Keratinocyte (primary cell): ENCODE data around the gene SORT1. TPM values are rescaled to one million over a fixed set of nuclear protein-coding genes. Genes with fewer than 3 reads are reported as not detected.

Experiments used
- DNase-seq: peaks from one replicate; pipeline ENCODE4 v3.0.0-alpha.2; 2011; ENCODE audit warnings: low read depth, missing footprints, low spot score
- FAIRE-seq: peaks from 2 replicates; lab custom pipeline; 2011; peaks lifted over from hg19 to GRCh38; lab: Jason Lieb, UNC
- H2AFZ ChIP-seq: 2 replicates; pipeline ENCODE4 v1.6.0; 2012; ENCODE audit warnings: low read length, control low read depth, inconsistent platforms; ENCODE audit not compliant: control insufficient read depth
- H3K27ac ChIP-seq: 2 replicates; pipeline ENCODE4 v1.5.1; 2011; ENCODE audit warnings: low read length; ENCODE audit not compliant: control insufficient read depth, insufficient read depth
- H3K27me3 ChIP-seq: 3 replicates; pipeline ENCODE4 v1.6.0; 2011; ENCODE audit warnings: low read length; ENCODE audit not compliant: control insufficient read depth, insufficient read depth; ENCODE audit errors: extremely low read depth
- H3K36me3 ChIP-seq, 2 experiments: 2 replicates in 1 of 2; 3 replicates in 1 of 2; pipeline ENCODE4 v1.5.1; 2011; ENCODE audit warnings: low read length in 2 of 2, mild to moderate bottlenecking in 1 of 2; ENCODE audit not compliant: control insufficient read depth in 2 of 2, insufficient read depth in 2 of 2; ENCODE audit errors: extremely low read depth in 1 of 2
- H3K4me1 ChIP-seq: 3 replicates; pipeline ENCODE4 v1.5.1; 2011; ENCODE audit warnings: low read length; ENCODE audit not compliant: control insufficient read depth, insufficient read depth; ENCODE audit errors: extremely low read depth
- H3K4me2 ChIP-seq: 3 replicates; pipeline ENCODE4 v1.6.0; 2011; ENCODE audit warnings: low read depth, low read length; ENCODE audit not compliant: control insufficient read depth, insufficient read depth; ENCODE audit errors: extremely low read depth
- H3K4me3 ChIP-seq, 3 experiments: fragments of 200-600 bp in 1 of 3; sonication (generic) in 1 of 3; 2 replicates in 2 of 3; 3 replicates in 1 of 3; pipeline ENCODE4 v1.5.1; 2011 to 2016; ENCODE audit warnings: low read length in 3 of 3, mild to moderate bottlenecking in 3 of 3, control low read depth in 2 of 3, inconsistent platforms in 1 of 3, low read depth in 1 of 3, mixed read lengths in 1 of 3, mixed run types in 1 of 3, moderate library complexity in 1 of 3; ENCODE audit not compliant: control insufficient read depth in 2 of 3, insufficient read depth in 2 of 3; ENCODE audit errors: extremely low read depth in 1 of 3
- H3K79me2 ChIP-seq: 2 replicates; pipeline ENCODE4 v1.6.0; 2012; ENCODE audit warnings: low read length; ENCODE audit not compliant: control insufficient read depth, insufficient read depth
- H3K9ac ChIP-seq: 3 replicates; pipeline ENCODE4 v1.6.0; 2011; ENCODE audit warnings: low read length; ENCODE audit not compliant: control insufficient read depth, insufficient read depth; ENCODE audit errors: extremely low read depth
- H3K9me1 ChIP-seq: 3 replicates; pipeline ENCODE4 v1.6.0; 2011; ENCODE audit warnings: low read length; ENCODE audit not compliant: control insufficient read depth, insufficient read depth; ENCODE audit errors: extremely low read depth
- H3K9me3 ChIP-seq: 2 replicates; pipeline ENCODE4 v1.5.1; 2012; ENCODE audit warnings: low read depth, low read length; ENCODE audit not compliant: control insufficient read depth
- H4K20me1 ChIP-seq: 3 replicates; pipeline ENCODE4 v1.6.0; 2011; ENCODE audit warnings: low read length; ENCODE audit not compliant: control insufficient read depth, insufficient read depth; ENCODE audit errors: extremely low read depth
- CTCF ChIP-seq, 3 experiments: IDR thresholded peaks in 1 of 3; conservative IDR thresholded peaks in 1 of 3; optimal IDR thresholded peaks in 1 of 3; 2 replicates in 2 of 3; 3 replicates in 1 of 3; pipeline versions ENCODE3 to v1.5.1; 2011; ENCODE audit warnings: low read length in 3 of 3, mild to moderate bottlenecking in 3 of 3, moderate library complexity in 2 of 3, control low read depth in 1 of 3, inconsistent platforms in 1 of 3; ENCODE audit not compliant: insufficient read depth in 2 of 3; ENCODE audit errors: extremely low read depth in 1 of 3
- EZH2 ChIP-seq: IDR thresholded peaks from one replicate; pipeline ENCODE4 v1.6.1; 2012; ENCODE audit warnings: inconsistent platforms, mild to moderate bottlenecking, low read length, moderate library complexity
- dilution Hi-C: fragments of 300-500 bp; cut with MboI; formaldehyde crosslinking; loops from one replicate; pipeline ENCODE4 v1.7.0; 2020; ENCODE audit warnings: low sequenced_read_pairs; ENCODE audit not compliant: extremely low pct_ligation_motif_present
- polyA plus RNA-seq, 5 experiments: library from polyadenylated mRNA; depleted of rRNA in 3 of 5; stranded (reverse) in 3 of 5; stranded (forward) in 1 of 5; unstranded in 1 of 5; fragments of >200 nt; gene quantifications; 1 replicate in 1 of 5; 2 replicates in 3 of 5; 3 replicates in 1 of 5; pipeline versions ENCODE4 v1.2.1 to v1.2.3, GENCODE V29; 2011 to 2012; ENCODE audit warnings: missing spikeins in 2 of 5, low read depth in 1 of 5, low replicate concordance in 1 of 5

SORT1 gene
- polyA plus RNA-seq, 1 donor (not counting 4 experiments of a cell fraction or from before 2014, with no cell fraction given), result 1.6 TPM

- no peak overlapping the region for H3K9ac ChIP-seq
- DNase-seq (no peak), FAIRE-seq (no peak)
- no peaks in the 10 kb centered on the region for H3K9me3 ChIP-seq
- H3K4me2 ChIP-seq, result no peak overlapping the region
- no peaks in the 10 kb centered on the region for H3K4me1 ChIP-seq
- no peak overlapping the region for H2AFZ ChIP-seq
- no peak overlapping the region for H3K27ac ChIP-seq
- H4K20me1 ChIP-seq, result no peaks in the 10 kb centered on the region
- no peak for TF ChIP-seq CTCF (optimal IDR thresholded peaks at IDR 0.05 in 1 of 3, IDR thresholded peaks at IDR 0.05 in 1 of 3, conservative IDR thresholded peaks at IDR 0.05 in 1 of 3; ENCODE audit: extremely low read depth in 1 of 3, insufficient read depth in 2 of 3, low read length in 3 of 3)
- TF ChIP-seq EZH2, result no peak
- H3K27me3 ChIP-seq, result no peaks in the 10 kb centered on the region
- H3K9me1 ChIP-seq, result no peaks in the 10 kb centered on the region
- no peak overlapping the region for H3K4me3 ChIP-seq
- dilution Hi-C loops, result no loop called here
- H3K36me3 ChIP-seq, result no peaks in the 10 kb centered on the region
- no peaks in the 10 kb centered on the region for H3K79me2 ChIP-seq
Measured at GRCh38 chr1:109356915-109357314, 40.8 kb downstream of the SORT1 start.

GRCh38 chr1:109356505-109356904, 41.2 kb downstream of the SORT1 start:
- Histone ChIP-seq H3K9me3 (no peaks in the 10 kb centered on the region), H3K36me3 (no peaks in the 10 kb centered on the region), H4K20me1 (no peaks in the 10 kb centered on the region), H3K9me1 (no peaks in the 10 kb centered on the region), H3K9ac (no peak overlapping the region), H3K4me3 (no peak overlapping the region), H3K79me2 (no peaks in the 10 kb centered on the region), H3K4me2 (no peak overlapping the region), H2AFZ (no peak overlapping the region), H3K4me1 (no peaks in the 10 kb centered on the region), H3K27me3 (no peaks in the 10 kb centered on the region), H3K27ac (no peak overlapping the region)
- dilution Hi-C loops, result no loop called here
- TF ChIP-seq EZH2, result no peak
- no peak for TF ChIP-seq CTCF (optimal IDR thresholded peaks at IDR 0.05 in 1 of 3, IDR thresholded peaks at IDR 0.05 in 1 of 3, conservative IDR thresholded peaks at IDR 0.05 in 1 of 3; ENCODE audit: extremely low read depth in 1 of 3, insufficient read depth in 2 of 3, low read length in 3 of 3)
- no peak for FAIRE-seq
- DNase-seq, result no peak
